Measurements from ENCODE around the gene MYO1E.

GRCh38 chr15:59131969-59132562 is 240.6 kb downstream of the MYO1E start:
- TF ChIP-seq CTCF (IDR thresholded peaks at IDR 0.05) (no peak), POLR2A (IDR thresholded peaks at IDR 0.05) (no peak)
